Occipital lobe (tissue), 2 donors: Measurements from ENCODE around the gene USP47. TPM values are rescaled to one million over a fixed set of nuclear protein-coding genes. Genes with fewer than 3 reads are reported as not detected.

ENCODE experiments used
- DNase-seq: peaks from one replicate; lab custom pipeline; 2025; lab: John Stamatoyannopoulos, UW
- total RNA-seq: library from RNA; depleted of rRNA; stranded (reverse); fragments of >200 nt; gene quantifications from one replicate; pipeline ENCODE4 v1.2.3, GENCODE V29; 2014

USP47 gene
- total RNA-seq, 1 donor from 2014 or later = 154 TPM

GRCh38 chr11:11966826-11967668 lies 125.3 kb downstream of the USP47 start:
- DNase-seq = peak; percentile 50

- DNase-seq = no peak
These were observed 126.1 kb downstream of the USP47 start for GRCh38 chr11:11967669-11968510.

- DNase-seq = no peak
These were observed 126.9 kb downstream of the USP47 start for GRCh38 chr11:11968511-11969280.

GRCh38 chr11:11969380-11970215 lies 127.8 kb downstream of the USP47 start:
- no peak for DNase-seq

- no peak for DNase-seq
These were observed 128.8 kb downstream of the USP47 start for GRCh38 chr11:11970556-11970955.

GRCh38 chr11:11971906-11972547 lies 130.3 kb downstream of the USP47 start:
- no peak for DNase-seq

- no peak for DNase-seq
These were observed 131.1 kb downstream of the USP47 start for GRCh38 chr11:11972730-11973341.

GRCh38 chr11:11973361-11973800 lies 131.6 kb downstream of the USP47 start:
- DNase-seq = peak; percentile 79

- no peak for DNase-seq
These were observed 132.1 kb downstream of the USP47 start for GRCh38 chr11:11973866-11974265.

GRCh38 chr11:11975201-11976092 lies 133.7 kb downstream of the USP47 start:
- DNase-seq = no peak

GRCh38 chr11:11976481-11977127 lies 134.8 kb downstream of the USP47 start:
- no peak for DNase-seq

GRCh38 chr11:11977206-11977938 lies 135.6 kb downstream of the USP47 start:
- DNase-seq = peak; percentile 46

GRCh38 chr11:11978098-11978637 lies 136.4 kb downstream of the USP47 start:
- no peak for DNase-seq

- no peak for DNase-seq
These were observed 137.2 kb downstream of the USP47 start for GRCh38 chr11:11978792-11979487.

- no peak for DNase-seq
These were observed 137.8 kb downstream of the USP47 start for GRCh38 chr11:11979488-11980117.

GRCh38 chr11:11980200-11980599 lies 138.4 kb downstream of the USP47 start:
- DNase-seq = no peak
